ENCODE results near the gene RAPGEF3.

Gene RAPGEF3

GRCh38 chr12:47777151-47777550 is 18.5 kb upstream of the RAPGEF3 start:
- no peak for DNase-seq (ENCODE audit: low read depth in 2 of 2)

DNA sequence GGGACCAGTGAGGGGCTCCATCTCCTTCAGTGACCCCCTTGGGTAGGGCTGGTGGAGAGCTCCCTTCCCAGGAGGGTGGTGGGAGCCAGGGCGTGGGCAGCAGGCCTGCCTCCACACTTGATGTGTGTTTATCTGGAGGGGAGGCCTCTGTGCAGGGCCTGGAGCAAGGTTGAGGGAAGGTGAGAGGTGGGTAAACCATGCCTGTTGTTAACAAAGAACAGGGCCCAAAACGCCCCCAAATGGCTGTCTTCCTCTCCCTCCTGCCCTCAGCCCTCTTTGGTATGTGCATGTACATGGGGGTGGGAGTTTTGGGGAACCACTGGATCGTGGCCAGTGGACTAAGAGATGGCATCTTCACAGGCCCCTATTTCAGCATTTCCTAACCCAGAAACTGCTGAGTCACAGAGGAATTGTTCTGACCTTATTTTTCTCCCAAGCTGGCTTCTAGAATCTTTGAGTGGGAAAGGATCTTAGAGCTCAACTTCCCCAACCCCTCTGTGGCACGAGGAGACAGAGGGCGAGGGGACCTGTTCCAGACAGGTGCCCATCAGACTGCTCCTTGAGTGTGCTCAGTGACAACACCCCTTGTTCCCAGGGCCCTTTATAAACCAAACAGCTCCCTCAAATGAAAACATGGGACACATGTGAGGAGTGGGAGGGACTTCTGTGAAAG is 17.9 kb upstream of the RAPGEF3 start:
- DNase-seq (ENCODE audit: low read depth in 2 of 2): peak in 1 of 2 experiments; percentile 20

DNA sequence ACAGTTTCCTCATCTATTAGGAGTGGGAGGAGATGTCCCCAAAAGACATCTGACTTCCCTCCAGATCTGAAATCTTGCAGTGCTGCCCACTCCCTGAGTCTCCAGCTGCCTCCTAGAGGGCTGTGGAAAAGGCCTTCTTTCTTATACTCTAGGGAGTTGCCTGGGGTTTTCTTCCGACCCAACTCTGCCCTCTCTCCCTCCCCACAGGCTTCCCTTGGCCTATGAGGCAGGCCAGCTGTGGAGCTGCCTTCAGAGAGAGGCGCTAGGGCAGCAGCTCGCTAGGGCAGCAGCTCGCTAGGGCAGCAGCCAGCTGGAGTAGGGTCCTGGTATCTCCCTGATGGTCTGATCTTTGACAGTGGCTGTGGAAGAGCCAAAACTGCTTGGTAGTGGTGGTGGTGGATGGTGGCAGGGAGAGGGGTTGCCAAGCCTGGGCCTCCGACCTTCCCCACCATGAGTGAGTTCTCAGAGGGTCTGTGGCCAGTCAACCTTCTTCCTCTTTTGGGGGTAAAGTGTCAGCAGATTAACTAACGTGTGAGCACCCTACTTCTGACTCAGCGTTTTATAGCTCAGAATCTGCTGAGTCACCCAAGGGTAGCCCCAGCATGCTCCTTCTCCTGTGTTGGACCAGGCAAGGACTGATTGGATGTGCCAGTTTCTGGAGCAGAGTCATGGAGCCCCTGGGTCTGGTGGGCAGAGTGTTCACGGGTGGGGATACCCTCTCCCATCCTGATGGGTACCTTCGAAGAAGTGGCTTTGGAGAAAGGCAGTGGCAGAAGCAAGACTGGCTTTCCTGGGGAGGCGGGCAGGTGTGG is 16.6 kb upstream of the RAPGEF3 start:
- no peak for DNase-seq (ENCODE audit: low read depth in 2 of 2)

- DNase-seq (ENCODE audit: low read depth in 2 of 2): no peak
Observed at GRCh38 chr12:47774663-47775062, 16.0 kb upstream of the RAPGEF3 start.

- no peak for DNase-seq (ENCODE audit: low read depth in 2 of 2)
Observed at GRCh38 chr12:47773858-47774580, 15.3 kb upstream of the RAPGEF3 start.

DNA sequence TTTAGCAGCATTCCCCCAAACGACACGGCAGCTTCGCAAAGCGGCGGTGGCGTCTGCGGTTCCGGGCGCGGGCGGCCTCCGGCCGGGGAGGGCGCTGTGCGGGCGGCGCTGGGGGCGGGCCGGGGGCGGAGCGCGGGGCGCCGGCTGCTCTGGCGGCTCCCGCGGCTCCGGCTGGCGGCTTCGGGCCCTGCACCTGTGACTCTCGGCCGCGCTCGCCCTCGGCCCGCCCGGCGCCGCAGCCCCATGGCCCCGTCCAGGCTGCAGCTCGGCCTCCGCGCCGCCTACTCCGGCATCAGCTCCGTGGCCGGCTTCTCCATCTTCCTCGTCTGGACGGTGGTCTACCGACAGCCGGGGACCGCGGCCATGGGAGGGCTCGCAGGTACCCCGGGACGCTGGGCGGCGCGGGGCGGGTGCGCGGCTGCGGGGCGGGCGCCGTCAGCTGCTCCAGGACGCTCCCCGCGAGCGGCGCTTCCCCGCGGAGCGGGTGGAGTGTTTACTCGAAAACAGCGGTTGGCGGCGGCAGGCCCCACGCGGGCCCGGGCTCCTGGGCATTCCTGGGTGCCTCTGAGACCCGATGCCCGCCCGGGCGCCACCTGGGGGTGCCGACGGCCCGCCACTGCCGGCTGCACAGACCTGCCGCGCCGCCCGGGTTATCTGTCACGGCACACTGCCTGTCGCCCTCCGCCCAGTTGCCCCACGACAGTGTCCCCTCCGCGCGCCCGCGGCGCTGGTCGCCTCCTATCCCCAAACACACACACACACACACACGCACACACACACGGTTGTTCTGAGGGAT is 14.6 kb upstream of the RAPGEF3 start, which contains the start of gene SLC48A1:
TSS of gene SLC48A1 (plus strand) at position 177 of the 796 bp plus-strand sequence. CDS start at position 244, 67 bp downstream.
- DNase-seq (ENCODE audit: low read depth in 2 of 2): no peak

GRCh38 chr12:47772738-47773061 is 14.0 kb upstream of the RAPGEF3 start:
- no peak for DNase-seq (ENCODE audit: low read depth in 2 of 2)

GRCh38 chr12:47772094-47772660 is 13.5 kb upstream of the RAPGEF3 start:
- no peak for DNase-seq (ENCODE audit: low read depth in 2 of 2)

DNA sequence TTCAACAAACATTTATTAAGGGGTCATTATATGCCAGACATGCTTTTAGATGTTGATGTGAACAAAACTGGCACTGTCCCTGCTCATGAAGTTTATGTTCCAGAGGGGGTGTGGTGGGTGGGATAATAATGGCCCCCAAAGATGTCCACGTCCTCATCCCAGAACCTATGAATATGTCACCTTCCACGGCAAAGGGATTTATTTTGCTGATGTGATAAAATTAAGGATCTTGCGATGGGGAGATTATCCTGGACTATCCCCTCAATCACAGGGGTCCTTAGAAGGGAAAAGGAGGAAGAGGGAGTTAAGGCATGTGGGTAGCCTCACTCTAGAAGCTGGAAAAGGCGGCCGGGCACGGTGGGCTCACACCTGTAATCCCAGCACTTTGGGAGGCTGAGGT is 12.6 kb upstream of the RAPGEF3 start:
- no peak for DNase-seq (ENCODE audit: low read depth in 2 of 2)

DNA sequence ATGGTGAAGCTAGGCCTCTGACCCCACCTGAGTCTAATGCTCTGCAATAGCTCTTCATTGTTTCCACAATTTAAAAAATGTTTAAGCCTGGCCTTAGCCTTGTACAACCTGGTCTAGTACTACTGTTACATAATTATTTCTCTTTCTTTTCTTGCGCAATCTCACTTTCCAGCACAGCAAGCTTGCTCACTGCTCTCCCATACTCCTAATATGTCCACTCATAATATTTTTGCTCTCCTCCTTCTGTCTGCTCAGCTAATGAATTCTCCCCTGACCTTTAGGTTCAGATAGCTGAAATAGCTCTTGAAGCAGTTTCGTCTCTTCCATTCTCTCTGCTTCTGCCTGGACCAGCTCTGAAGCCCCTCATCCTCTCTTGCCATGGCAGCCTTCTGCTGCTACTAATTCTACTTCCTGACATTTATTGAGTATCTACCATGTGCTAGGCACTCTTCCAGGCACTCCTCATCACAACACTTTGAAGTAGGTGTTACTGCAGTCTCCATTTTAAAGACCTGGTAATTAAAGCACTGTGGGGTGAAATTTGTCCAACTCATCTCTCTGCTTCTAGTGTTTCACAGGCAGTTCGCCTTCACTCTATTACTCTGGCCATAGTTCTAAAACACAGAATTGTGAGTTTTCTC is 11.5 kb upstream of the RAPGEF3 start:
- DNase-seq (ENCODE audit: low read depth in 2 of 2): no peak

GRCh38 chr12:47769234-47770085 is 10.8 kb upstream of the RAPGEF3 start:
- no peak for DNase-seq (ENCODE audit: low read depth in 2 of 2)

- DNase-seq (ENCODE audit: low read depth in 2 of 2): peak; percentile 36 to 40
Observed at GRCh38 chr12:47768323-47768811, 9.7 kb upstream of the RAPGEF3 start.

GRCh38 chr12:47767216-47767724 is 8.6 kb upstream of the RAPGEF3 start:
- DNase-seq (ENCODE audit: low read depth in 2 of 2): no peak

GRCh38 chr12:47766502-47767215 is 8.0 kb upstream of the RAPGEF3 start:
- no peak for DNase-seq (ENCODE audit: low read depth in 2 of 2)

DNA sequence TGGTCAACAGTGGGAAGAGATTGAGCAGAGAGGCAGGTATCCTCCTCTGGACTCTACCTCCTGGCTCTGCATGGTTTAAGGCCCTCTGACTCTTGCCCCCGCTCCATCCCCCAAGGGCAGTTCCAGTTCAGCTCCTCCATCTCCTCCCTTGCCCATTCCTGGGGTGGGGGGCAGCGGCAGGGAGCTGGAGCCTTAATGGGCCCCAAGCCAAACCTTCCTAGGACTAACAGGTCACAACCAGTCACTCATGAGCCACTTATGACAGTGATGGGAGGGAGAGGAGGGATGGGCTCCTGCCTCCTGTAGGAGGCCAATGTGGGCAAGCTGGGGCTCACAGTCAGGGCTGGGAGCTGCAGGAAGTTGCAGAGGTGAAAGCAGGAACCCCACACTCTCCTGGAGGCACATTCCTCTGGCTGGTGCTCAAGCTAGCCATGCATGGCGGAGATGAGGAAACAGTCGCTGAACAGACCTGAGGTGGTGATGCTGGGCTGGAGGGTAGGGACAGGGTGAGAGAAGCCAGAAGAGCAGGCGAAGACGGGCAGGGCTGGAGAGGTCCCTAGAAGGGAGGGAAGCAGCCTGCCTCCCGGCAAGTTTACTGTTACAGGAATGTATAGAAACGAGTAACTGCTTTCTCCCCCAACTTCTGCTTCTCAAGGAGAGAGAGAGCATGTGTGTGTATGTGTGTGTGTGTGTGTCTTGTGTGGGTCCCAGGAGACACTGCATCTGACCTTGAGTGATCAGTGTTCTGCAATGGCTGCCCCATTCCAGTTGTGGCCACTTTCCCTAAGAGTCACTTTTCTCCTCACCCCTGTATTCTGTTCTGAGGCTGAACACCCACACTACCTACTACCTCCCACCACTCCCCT is 5.0 kb upstream of the RAPGEF3 start:
- no peak for DNase-seq (ENCODE audit: low read depth in 2 of 2)

DNA sequence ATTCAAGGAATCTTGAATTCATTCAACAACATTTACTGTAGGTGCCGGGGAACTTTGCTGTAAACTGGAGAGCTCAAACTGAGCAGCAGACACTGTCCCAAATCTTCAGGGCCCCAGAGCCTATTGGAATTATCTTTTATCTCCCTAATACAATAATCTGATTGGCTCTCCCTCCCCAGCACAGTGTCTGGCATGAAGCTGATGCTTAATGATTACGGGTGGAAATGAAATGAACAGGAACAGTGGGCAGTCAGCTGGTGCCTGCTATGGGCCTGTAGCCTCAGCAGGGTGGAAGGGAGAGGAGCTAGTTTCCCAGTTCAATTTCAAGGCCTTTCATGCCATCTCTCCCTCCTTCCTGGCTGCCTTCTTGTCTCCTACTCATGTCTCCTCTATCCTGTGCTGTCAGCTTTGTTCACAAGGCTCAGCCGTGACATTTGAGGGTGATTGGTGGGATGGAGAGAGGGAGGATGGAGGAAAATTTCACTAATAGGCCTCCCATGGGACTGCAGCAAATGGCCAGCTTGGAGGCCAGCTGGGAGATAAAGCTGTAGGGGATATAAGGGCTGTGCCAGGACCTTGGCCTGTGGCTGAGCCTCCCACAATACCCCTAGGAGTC is 4.3 kb upstream of the RAPGEF3 start:
- DNase-seq (ENCODE audit: low read depth in 2 of 2): no peak

DNA sequence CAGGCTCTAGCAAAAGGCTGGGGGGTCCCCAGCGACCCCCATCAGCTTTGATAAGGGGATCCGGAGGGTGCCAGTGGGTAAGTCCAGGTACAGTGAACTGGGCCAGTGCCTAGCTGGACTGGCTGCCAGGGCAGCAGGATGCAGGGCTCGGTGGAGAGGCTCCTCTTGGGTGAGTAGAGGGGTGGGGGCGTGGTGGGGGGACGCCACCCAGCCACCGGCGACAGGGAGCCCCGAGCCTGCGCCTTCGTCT is 171 bp downstream of the RAPGEF3 start:
- no peak for DNase-seq (ENCODE audit: low read depth in 2 of 2)
